22Rv1 (cell line): ENCODE measurements around the gene PTTG1.

Experiments
- ZFX ChIP-seq: fragments of 450-650 bp; IDR thresholded peaks from 2 replicates; pipeline ENCODE4 v1.6.1; 2017; ENCODE audit warnings: antibody characterized with exemption, borderline replicate concordance
- TF ChIP-seq, protein P1 (sequence below): fragments of 450-650 bp; IDR thresholded peaks from 2 replicates; pipeline ENCODE4 v1.5.1; 2017; ENCODE audit warnings: mild to moderate bottlenecking

GRCh38 chr5:160456480-160457177, 35.0 kb downstream of the PTTG1 start:
- TF ChIP-seq, protein P1, sequence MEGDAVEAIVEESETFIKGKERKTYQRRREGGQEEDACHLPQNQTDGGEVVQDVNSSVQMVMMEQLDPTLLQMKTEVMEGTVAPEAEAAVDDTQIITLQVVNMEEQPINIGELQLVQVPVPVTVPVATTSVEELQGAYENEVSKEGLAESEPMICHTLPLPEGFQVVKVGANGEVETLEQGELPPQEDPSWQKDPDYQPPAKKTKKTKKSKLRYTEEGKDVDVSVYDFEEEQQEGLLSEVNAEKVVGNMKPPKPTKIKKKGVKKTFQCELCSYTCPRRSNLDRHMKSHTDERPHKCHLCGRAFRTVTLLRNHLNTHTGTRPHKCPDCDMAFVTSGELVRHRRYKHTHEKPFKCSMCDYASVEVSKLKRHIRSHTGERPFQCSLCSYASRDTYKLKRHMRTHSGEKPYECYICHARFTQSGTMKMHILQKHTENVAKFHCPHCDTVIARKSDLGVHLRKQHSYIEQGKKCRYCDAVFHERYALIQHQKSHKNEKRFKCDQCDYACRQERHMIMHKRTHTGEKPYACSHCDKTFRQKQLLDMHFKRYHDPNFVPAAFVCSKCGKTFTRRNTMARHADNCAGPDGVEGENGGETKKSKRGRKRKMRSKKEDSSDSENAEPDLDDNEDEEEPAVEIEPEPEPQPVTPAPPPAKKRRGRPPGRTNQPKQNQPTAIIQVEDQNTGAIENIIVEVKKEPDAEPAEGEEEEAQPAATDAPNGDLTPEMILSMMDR = no peak
- TF ChIP-seq ZFX = no peak
